Activated B cell treated with CpG ODN at 0.5 μM for 24 hours (primary cell): Measurements from ENCODE around the gene CBX5. TPM values are rescaled to one million over a fixed set of nuclear protein-coding genes. Genes with fewer than 3 reads are reported as not detected.
A peak's percentile ranks its signal among the peaks of the same experiment; 100 is the strongest.

Source experiments
- ATAC-seq: fragments of 200-7000 bp; cut with Tn5 transposase; one replicate; pipeline ENCODE4 v1.10.0; 2021; ENCODE audit warnings: low read depth, mild to moderate bottlenecking, moderate library complexity
- CTCF ChIA-PET: fragments of 350-600 bp; sonication (Branson Sonifier 250); formaldehyde crosslinking; loops from one replicate; lab custom pipeline; 2021; ENCODE audit warnings: antibody characterized with exemption; lab: Charles Lee
- POLR2A ChIA-PET: fragments of 350-600 bp; sonication (Branson Sonifier 250); formaldehyde crosslinking; loops from one replicate; lab custom pipeline; 2021; ENCODE audit warnings: antibody characterized with exemption; lab: Charles Lee
- DNase-seq: peaks from one replicate; pipeline ENCODE4 v3.0.0; 2022
- H3K27ac Mint-ChIP-seq: one replicate; pipeline ENCODE4 v1.8.0; 2020; ENCODE audit warnings: mixed read lengths
- H3K27me3 Mint-ChIP-seq: one replicate; pipeline ENCODE4 v1.8.0; 2021; ENCODE audit warnings: mixed read lengths
- H3K36me3 Mint-ChIP-seq: one replicate; pipeline ENCODE4 v1.8.0; 2021; ENCODE audit warnings: low read depth, mixed read lengths
- H3K4me1 Mint-ChIP-seq: one replicate; pipeline ENCODE4 v1.8.0; 2021; ENCODE audit warnings: mixed read lengths
- H3K4me3 Mint-ChIP-seq: one replicate; pipeline ENCODE4 v1.8.0; 2020; ENCODE audit warnings: mild to moderate bottlenecking, mixed read lengths
- H3K9me3 Mint-ChIP-seq: one replicate; pipeline ENCODE4 v1.8.0; 2020; ENCODE audit warnings: mixed read lengths
- CTCF ChIP-seq: fragments of 200-600 bp; IDR thresholded peaks from one replicate; pipeline ENCODE4 v1.8.0; 2022; ENCODE audit warnings: antibody characterized with exemption, mild to moderate bottlenecking
- intact Hi-C: fragments of 100-400 bp; cut with micrococcal nuclease; formaldehyde crosslinking; loops from one replicate; pipeline ENCODE4 v1.15.1; 2024
- total RNA-seq: library from RNA; stranded (reverse); gene quantifications from 2 replicates; pipeline ENCODE4 v1.2.3, GENCODE V29; 2022

The CBX5 gene
- total RNA-seq, 1 donor from 2014 or later: 77.3 TPM

DNA sequence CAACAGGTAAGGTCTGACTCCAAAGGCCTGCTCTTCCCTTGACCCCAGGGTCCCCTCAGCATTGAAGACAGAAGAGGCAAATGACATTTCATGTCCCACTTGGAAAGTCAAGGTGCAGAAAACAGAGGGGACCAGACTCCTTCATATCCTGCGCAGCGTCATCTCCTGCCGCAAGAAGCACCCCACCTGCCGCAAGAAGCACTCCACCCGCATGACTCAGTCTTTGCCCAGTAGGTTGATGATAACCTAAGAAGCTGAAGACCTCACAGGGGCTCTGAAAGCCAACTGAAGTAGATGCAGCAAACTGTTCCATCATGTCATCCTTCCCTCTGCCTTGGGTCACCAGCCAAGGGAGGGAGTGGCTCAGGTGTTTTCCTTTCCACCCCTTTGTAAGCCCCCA lies 79.5 kb downstream of the CBX5 start:
- H3K27ac Mint-ChIP-seq: no peak overlapping the region
- ChIA-PET CTCF (interaction anchor here (1.0 to 4.0 kb wide), 8 partner anchors 10 to 500 kb away, joined by 3 to 60 read pairs (median 6); partner anchors contain the start of genes HOXC5, HOXC8 and SMUG1), POLR2A (no interaction called here)
- ATAC-seq (no peak), DNase-seq (no peak)
- intact Hi-C loops: no loop called here
- no peaks in the 10 kb centered on the region for H3K36me3 Mint-ChIP-seq
- peaks cover 54% of the 10 kb centered on the region for H3K27me3 Mint-ChIP-seq
- H3K4me3 Mint-ChIP-seq: no peak overlapping the region
- no peak for TF ChIP-seq CTCF
- peaks cover 28% of the 10 kb centered on the region for H3K4me1 Mint-ChIP-seq
- no peaks in the 10 kb centered on the region for H3K9me3 Mint-ChIP-seq

GRCh38 chr12:54199917-54200316 lies 80.0 kb downstream of the CBX5 start:
- Mint-ChIP-seq H3K27ac (peak overlapping the region; percentile 24), H3K4me3 (no peak overlapping the region), H3K9me3 (no peaks in the 10 kb centered on the region), H3K27me3 (peaks cover 55% of the 10 kb centered on the region), H3K36me3 (no peaks in the 10 kb centered on the region), H3K4me1 (peaks cover 28% of the 10 kb centered on the region)
- POLR2A ChIA-PET: interaction anchor here (0.6 kb wide), 1 partner anchor 171 kb away, joined by 3 read pairs; no protein-coding TSS in a partner anchor
- DNase-seq (no peak), ATAC-seq (no peak)
- intact Hi-C loops: no loop called here
- CTCF ChIA-PET: interaction anchor here (1.6 to 4.0 kb wide), 4 partner anchors 9 to 194 kb away, joined by 4 to 60 read pairs (median 30); partner anchors contain the start of genes HOXC5 and SMUG1
- no peak for TF ChIP-seq CTCF

DNA sequence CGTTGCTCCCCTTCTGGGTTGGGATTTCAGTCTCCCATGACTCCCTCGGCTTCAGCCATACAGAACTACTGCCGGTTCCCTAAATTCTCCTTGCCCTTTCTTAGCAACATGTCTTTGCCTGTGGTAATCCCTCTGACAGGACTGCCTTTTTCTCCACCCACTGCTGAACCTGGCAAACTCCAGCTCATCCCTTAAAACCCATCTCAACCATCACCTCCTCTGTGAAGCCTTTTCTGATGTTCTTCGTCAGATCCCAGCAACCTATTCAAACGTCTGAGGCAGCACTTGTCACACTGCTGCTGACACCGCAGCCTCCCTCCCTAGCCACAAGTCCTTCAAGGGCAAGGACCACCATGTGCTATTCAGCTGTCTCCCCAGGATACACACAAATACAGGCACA lies 80.9 kb downstream of the CBX5 start:
- intact Hi-C loops: no loop called here
- ChIA-PET CTCF (interaction anchor here (0.7 to 4.0 kb wide), 5 partner anchors 9 to 193 kb away, joined by 3 to 60 read pairs (median 4); partner anchors contain the start of gene HOXC5), POLR2A (interaction anchor here (0.6 kb wide), 1 partner anchor 127 kb away, joined by 6 read pairs; no protein-coding TSS in a partner anchor)
- H3K9me3 Mint-ChIP-seq: no peaks in the 10 kb centered on the region
- peaks cover 52% of the 10 kb centered on the region for H3K27me3 Mint-ChIP-seq
- no peaks in the 10 kb centered on the region for H3K36me3 Mint-ChIP-seq
- no peak overlapping the region for H3K27ac Mint-ChIP-seq
- H3K4me1 Mint-ChIP-seq: peaks cover 28% of the 10 kb centered on the region
- ATAC-seq: no peak
- H3K4me3 Mint-ChIP-seq: no peak overlapping the region
- no peak for TF ChIP-seq CTCF
- DNase-seq: no peak

GRCh38 chr12:54197431-54197909 lies 82.5 kb downstream of the CBX5 start:
- TF ChIP-seq CTCF: no peak
- DNase-seq: no peak
- H3K4me3 Mint-ChIP-seq: no peak overlapping the region
- no peak overlapping the region for H3K27ac Mint-ChIP-seq
- peaks cover 28% of the 10 kb centered on the region for H3K4me1 Mint-ChIP-seq
- no peaks in the 10 kb centered on the region for H3K36me3 Mint-ChIP-seq
- CTCF ChIA-PET: no interaction called here
- no peaks in the 10 kb centered on the region for H3K9me3 Mint-ChIP-seq
- peaks cover 47% of the 10 kb centered on the region for H3K27me3 Mint-ChIP-seq
- intact Hi-C loops: no loop called here
- ATAC-seq: peak; percentile 74
- POLR2A ChIA-PET: no interaction called here

DNA sequence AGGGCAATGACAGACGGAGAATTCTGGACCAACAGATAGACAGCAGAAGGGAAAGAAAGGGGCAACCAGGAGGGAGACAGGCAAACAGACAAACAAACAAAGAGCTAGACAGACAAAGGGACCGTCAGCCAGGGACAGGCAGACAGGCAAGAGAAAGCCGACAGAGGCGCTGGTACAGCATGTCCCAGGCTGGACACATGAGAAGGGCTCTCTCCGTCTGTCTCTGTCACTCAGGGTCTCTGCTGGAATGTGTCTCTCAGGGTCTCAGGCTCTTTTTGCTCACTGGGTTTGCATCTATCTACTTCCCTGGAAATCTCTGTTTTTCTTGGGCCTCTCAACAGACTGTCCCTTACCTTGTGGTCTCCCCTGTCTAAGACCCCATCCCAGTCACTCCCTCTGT lies 82.9 kb downstream of the CBX5 start:
- intact Hi-C loops: no loop called here

More for the DNA sequence above, 82.9 kb downstream of the CBX5 start:
- peaks cover 48% of the 10 kb centered on the region for H3K27me3 Mint-ChIP-seq
- ATAC-seq (no peak), DNase-seq (no peak)
- H3K36me3 Mint-ChIP-seq: no peaks in the 10 kb centered on the region
- no peaks in the 10 kb centered on the region for H3K9me3 Mint-ChIP-seq
- no peak overlapping the region for H3K4me3 Mint-ChIP-seq
- H3K27ac Mint-ChIP-seq: no peak overlapping the region
- H3K4me1 Mint-ChIP-seq: peaks cover 28% of the 10 kb centered on the region
- ChIA-PET POLR2A (no interaction called here), CTCF (no interaction called here)
- no peak for TF ChIP-seq CTCF
